Stimulated activated CD4-positive, alpha-beta T cell treated with anti-CD3 and anti-CD28 coated beads, Interleukin-4, amount 100 ng/mL, for 4 hours (primary cell): ENCODE data around the gene ZBTB12.

Experiments
- DNase-seq, 2 experiments: peaks; one replicate each; pipeline ENCODE4 v3.0.0-alpha.2; 2020

Gene ZBTB12

GRCh38 chr6:31896856-31897611, 4.9 kb downstream of the ZBTB12 start:
- no peak for DNase-seq

- no peak for DNase-seq
Observed at GRCh38 chr6:31896493-31896855, 5.4 kb downstream of the ZBTB12 start.

GRCh38 chr6:31892821-31893220, 9.1 kb downstream of the ZBTB12 start:
- DNase-seq = no peak

- no peak for DNase-seq
Observed at GRCh38 chr6:31889331-31889972, 12.4 kb downstream of the ZBTB12 start.

GRCh38 chr6:31888276-31889258, 13.3 kb downstream of the ZBTB12 start:
- DNase-seq = peak; percentile 27 to 61

GRCh38 chr6:31887173-31888007, 14.5 kb downstream of the ZBTB12 start:
- no peak for DNase-seq

GRCh38 chr6:31886541-31886991, 15.3 kb downstream of the ZBTB12 start:
- DNase-seq = no peak

GRCh38 chr6:31884528-31885035, 17.3 kb downstream of the ZBTB12 start:
- no peak for DNase-seq

GRCh38 chr6:31883676-31884075, 18.2 kb downstream of the ZBTB12 start:
- DNase-seq = no peak

- DNase-seq = no peak
Observed at GRCh38 chr6:31882344-31882743, 19.5 kb downstream of the ZBTB12 start.

- DNase-seq = no peak
Observed at GRCh38 chr6:31881136-31881859, 20.6 kb downstream of the ZBTB12 start.

- DNase-seq = no peak
Observed at GRCh38 chr6:31880616-31881015, 21.3 kb downstream of the ZBTB12 start.

GRCh38 chr6:31879901-31880300, 22.0 kb downstream of the ZBTB12 start:
- no peak for DNase-seq

GRCh38 chr6:31879143-31879542, 22.7 kb downstream of the ZBTB12 start:
- no peak for DNase-seq

GRCh38 chr6:31878726-31879125, 23.2 kb downstream of the ZBTB12 start, which contains the start of gene SLC44A4:
Gene SLC44A4, minus strand, starts transcription at chr6:31878997. Its CDS starts 17 bp downstream, at chr6:31878980.
- DNase-seq = no peak

- no peak for DNase-seq
Observed at GRCh38 chr6:31878222-31878621, 23.7 kb downstream of the ZBTB12 start.

GRCh38 chr6:31877651-31878161, 24.2 kb downstream of the ZBTB12 start:
- no peak for DNase-seq

- no peak for DNase-seq
Observed at GRCh38 chr6:31877125-31877650, 24.7 kb downstream of the ZBTB12 start.

- no peak for DNase-seq
Observed at GRCh38 chr6:31876357-31876756, 25.5 kb downstream of the ZBTB12 start.

- DNase-seq = no peak
Observed at GRCh38 chr6:31875877-31876276, 26.0 kb downstream of the ZBTB12 start.
